ENCODE results near the gene TRIM59. TPM values are rescaled to one million over a fixed set of nuclear protein-coding genes. Genes with fewer than 3 reads are reported as not detected.

Gene TRIM59
- total and polyA plus RNA-seq, 2 donors (not counting 1 experiment from before 2014, with no cell fraction given) = 5.0 to 22.0 TPM

DNA sequence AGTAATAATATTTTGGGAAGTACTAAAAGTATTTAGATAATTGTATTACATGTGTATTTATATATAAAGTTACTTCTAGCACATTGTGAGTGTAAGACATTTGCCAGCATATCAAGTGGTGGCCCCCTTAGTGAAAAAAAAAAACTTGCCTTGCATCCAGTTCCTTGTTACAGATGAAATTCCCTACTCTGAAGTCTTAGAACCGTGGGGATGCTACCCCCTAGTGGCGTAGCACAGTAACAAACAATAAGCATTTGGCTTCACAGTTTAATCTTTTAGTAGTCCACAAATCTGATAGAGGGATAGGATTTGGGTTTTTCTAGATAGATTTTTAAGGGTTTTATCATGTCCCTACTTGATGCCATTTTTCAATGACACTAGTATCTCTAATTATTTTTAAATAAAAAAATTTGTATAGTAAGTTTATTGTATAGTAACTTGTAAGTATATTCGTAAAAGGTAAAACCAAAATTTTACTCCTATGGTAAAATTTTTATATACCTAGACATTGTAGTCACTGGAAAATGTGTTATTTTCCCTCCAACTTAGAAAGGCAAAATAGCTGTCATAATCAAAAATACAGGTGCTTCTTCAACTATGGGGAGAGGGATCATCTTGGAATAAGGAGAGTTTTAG is 35.9 kb downstream of the TRIM59 start:
- H3K4me3 ChIP-seq (ENCODE audit: control extremely low read depth in 1 of 5, extremely low read depth in 1 of 5, insufficient read depth in 1 of 5, low read depth in 2 of 5, low read length in 4 of 5) = no peak overlapping the region
- ATAC-seq (ENCODE audit: low read depth) (peak; percentile 80), DNase-seq (peak; percentile 78)
- H3K79me2 ChIP-seq (ENCODE audit: control insufficient read depth, insufficient read depth, low read length) = peaks cover 3% of the 10 kb centered on the region
- no peaks in the 10 kb centered on the region for H4K20me1 ChIP-seq (ENCODE audit: control insufficient read depth, insufficient read depth, low read length, poor library complexity, severe bottlenecking)
- H3K4me1 Mint-ChIP-seq = no peaks in the 10 kb centered on the region
- no peak overlapping the region for H3K27ac Mint-ChIP-seq
- H3K27ac ChIP-seq (ENCODE audit: low read length in 2 of 2) = no peak overlapping the region
- no peak overlapping the region for H2AFZ ChIP-seq (ENCODE audit: insufficient read depth, low read depth, low read length, poor library complexity, severe bottlenecking)
- CTCF ChIA-PET = interaction anchor here (0.5 to 9.7 kb wide), 26 partner anchors 10 to 595 kb away, joined by 3 to 100 read pairs (median 4); partner anchors contain the start of genes C3orf80, IFT80, IL12A and SMC4
- H3K27me3 Mint-ChIP-seq = no peaks in the 10 kb centered on the region
- H3K4me3 Mint-ChIP-seq = no peak overlapping the region
- H3K9me3 Mint-ChIP-seq (ENCODE audit: insufficient read depth) = no peaks in the 10 kb centered on the region
- no peak overlapping the region for H3K9ac ChIP-seq (ENCODE audit: low read length)
- TF ChIP-seq EZH2 (IDR thresholded peaks at IDR 0.05; ENCODE audit: borderline replicate concordance, insufficient read depth, low read depth, low read length, poor library complexity, severe bottlenecking) (no peak), CTCF (IDR thresholded peaks at IDR 0.05) (peak; percentile 98)
- WGBS (ENCODE audit: insufficient coverage) = no CpG with 5 or more reads among the region's 3 CpGs
- no peaks in the 10 kb centered on the region for H3K27me3 ChIP-seq (replicated peaks in 1 of 4; ENCODE audit: control extremely low read depth in 1 of 4, control insufficient read depth in 3 of 4, insufficient read depth in 4 of 4, low read length in 3 of 4)
- peaks cover 0 to 34% of the 10 kb centered on the region in 2 experiments for H3K36me3 ChIP-seq (replicated peaks in 1 of 2; ENCODE audit: control extremely low read depth in 1 of 2, control insufficient read depth in 1 of 2, extremely low read depth in 1 of 2, insufficient read depth in 2 of 2, low read length in 1 of 2)
- H3K4me2 ChIP-seq (replicated peaks; ENCODE audit: low read depth, low read length, poor library complexity, severe bottlenecking) = no peak overlapping the region
- no peaks in the 10 kb centered on the region for H3K9me3 ChIP-seq (ENCODE audit: control extremely low read depth in 1 of 3, control insufficient read depth in 2 of 3, insufficient read depth in 1 of 3, low read length in 2 of 3)
- no peaks in the 10 kb centered on the region for H3K4me1 ChIP-seq (ENCODE audit: control insufficient read depth in 2 of 2, insufficient read depth in 2 of 2, low read length in 2 of 2)
- POLR2A ChIA-PET = interaction anchor here (0.7 kb wide), 1 partner anchor 17 kb away, joined by 3 read pairs; no protein-coding TSS in a partner anchor
- intact Hi-C loops (cut with micrococcal nuclease) = loop anchor here (1.0 kb wide), 2 partner anchors 425 to 585 kb away; partner anchors contain the start of gene IL12A

DNA sequence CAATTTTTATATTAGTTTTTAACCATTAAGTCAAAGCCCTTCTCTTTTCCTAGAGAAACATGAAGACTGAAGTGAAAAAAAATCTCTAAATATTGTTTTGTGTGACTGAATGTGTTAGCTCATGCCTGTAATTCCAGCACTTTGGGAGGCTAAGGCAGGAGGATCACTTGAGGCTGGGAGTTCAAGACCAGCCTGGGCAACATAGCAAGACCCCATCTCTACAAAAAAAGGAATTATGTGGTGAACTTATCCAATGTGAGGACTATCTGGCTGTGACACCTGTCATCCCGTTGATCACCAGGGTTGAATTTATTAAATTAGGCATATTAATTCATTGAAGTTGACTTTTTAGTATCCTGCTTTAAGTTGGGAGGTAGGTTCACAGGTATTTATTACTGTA is 37.1 kb downstream of the TRIM59 start:
- CTCF ChIA-PET = interaction anchor here (0.9 to 9.7 kb wide), 11 partner anchors 11 to 583 kb away, joined by 4 to 100 read pairs (median 8); partner anchors contain the start of genes IL12A and TRIM59
- Histone ChIP-seq H4K20me1 (ENCODE audit: control insufficient read depth, insufficient read depth, low read length, poor library complexity, severe bottlenecking) (no peaks in the 10 kb centered on the region), H3K36me3 (replicated peaks in 1 of 2; ENCODE audit: control extremely low read depth in 1 of 2, control insufficient read depth in 1 of 2, extremely low read depth in 1 of 2, insufficient read depth in 2 of 2, low read length in 1 of 2) (peaks cover 1 to 29% of the 10 kb centered on the region in 2 experiments), H3K4me3 (ENCODE audit: control extremely low read depth in 1 of 5, extremely low read depth in 1 of 5, insufficient read depth in 1 of 5, low read depth in 2 of 5, low read length in 4 of 5) (no peak overlapping the region), H3K27me3 (replicated peaks in 1 of 4; ENCODE audit: control extremely low read depth in 1 of 4, control insufficient read depth in 3 of 4, insufficient read depth in 4 of 4, low read length in 3 of 4) (no peaks in the 10 kb centered on the region), H3K4me2 (replicated peaks; ENCODE audit: low read depth, low read length, poor library complexity, severe bottlenecking) (no peak overlapping the region), H3K27ac (ENCODE audit: low read length in 2 of 2) (no peak overlapping the region), H3K9me3 (ENCODE audit: control extremely low read depth in 1 of 3, control insufficient read depth in 2 of 3, insufficient read depth in 1 of 3, low read length in 2 of 3) (no peaks in the 10 kb centered on the region), H3K4me1 (ENCODE audit: control insufficient read depth in 2 of 2, insufficient read depth in 2 of 2, low read length in 2 of 2) (no peaks in the 10 kb centered on the region), H3K9ac (ENCODE audit: low read length) (no peak overlapping the region), H3K79me2 (ENCODE audit: control insufficient read depth, insufficient read depth, low read length) (peaks cover 4% of the 10 kb centered on the region), H2AFZ (ENCODE audit: insufficient read depth, low read depth, low read length, poor library complexity, severe bottlenecking) (no peak overlapping the region)
- no CpG with 5 or more reads among the region's 1 CpG for WGBS (ENCODE audit: insufficient coverage)
- TF ChIP-seq CTCF (IDR thresholded peaks at IDR 0.05) (no peak), EZH2 (IDR thresholded peaks at IDR 0.05; ENCODE audit: borderline replicate concordance, insufficient read depth, low read depth, low read length, poor library complexity, severe bottlenecking) (no peak)
- Mint-ChIP-seq H3K27ac (no peak overlapping the region), H3K27me3 (no peaks in the 10 kb centered on the region), H3K4me3 (no peak overlapping the region), H3K9me3 (ENCODE audit: insufficient read depth) (no peaks in the 10 kb centered on the region), H3K4me1 (no peaks in the 10 kb centered on the region)
- DNase-seq (no peak), ATAC-seq (ENCODE audit: low read depth) (no peak)
- intact Hi-C loops (cut with micrococcal nuclease) = no loop called here
- POLR2A ChIA-PET = no interaction called here

All from B cell (primary cell).